Aorta (tissue), 5 donors: Measurements from ENCODE around the gene PTPRU. TPM values are rescaled to one million over a fixed set of nuclear protein-coding genes. Genes with fewer than 3 reads are reported as not detected.

Experiments
- ATAC-seq: fragments of 200-7000 bp; cut with Tn5 transposase; one replicate; pipeline ENCODE4 v1.9.1; 2022; ENCODE audit warnings: moderate library complexity; ENCODE audit not compliant: low FRiP score
- DNase-seq, 2 donors: peaks; one replicate each; pipeline ENCODE4 v3.0.0-alpha.2; 2020
- H3K27ac ChIP-seq, 2 donors: one replicate each; pipeline ENCODE4 v1.5.1; 2013; ENCODE audit warnings: low read length in 2 of 2, mild to moderate bottlenecking in 2 of 2, moderate library complexity in 2 of 2, control low read depth in 1 of 2, inconsistent platforms in 1 of 2, low read depth in 1 of 2
- H3K27me3 ChIP-seq, 2 donors: one replicate each; pipeline ENCODE4 v1.6.1; 2013; ENCODE audit warnings: control low read depth in 1 of 2, low read length in 1 of 2, mild to moderate bottlenecking in 1 of 2, moderate library complexity in 1 of 2; ENCODE audit not compliant: insufficient read depth in 2 of 2, control insufficient read depth in 1 of 2
- H3K36me3 ChIP-seq, 2 donors: one replicate each; pipeline ENCODE4 v1.6.1; 2013; ENCODE audit warnings: control low read depth in 1 of 2, low read length in 1 of 2, mild to moderate bottlenecking in 1 of 2; ENCODE audit not compliant: insufficient read depth in 2 of 2, control insufficient read depth in 1 of 2
- H3K4me1 ChIP-seq, 2 donors: one replicate each; pipeline ENCODE4 v1.6.1; 2013; ENCODE audit warnings: low read length in 2 of 2, control low read depth in 1 of 2, mild to moderate bottlenecking in 1 of 2, moderate library complexity in 1 of 2; ENCODE audit not compliant: insufficient read depth in 2 of 2, control insufficient read depth in 1 of 2
- H3K4me3 ChIP-seq, 2 donors: one replicate each; pipeline ENCODE4 v1.5.1; 2013; ENCODE audit warnings: low read length in 2 of 2, control low read depth in 1 of 2, mild to moderate bottlenecking in 1 of 2
- H3K9me3 ChIP-seq: one replicate; pipeline ENCODE4 v1.6.1; 2013; ENCODE audit warnings: mild to moderate bottlenecking, low read length; ENCODE audit not compliant: control insufficient read depth
- WGBS, 2 donors: extraction: QIAGEN DNeasy Blood & Tissue Kit; methylation state at CpG; one replicate each; pipeline ENCODE4 v1.1.7; 2013; 5-methylcytosine and 5-hydroxymethylcytosine counted together
- intact Hi-C, 2 donors: fragments of 100-400 bp; cut with DNase I; formaldehyde crosslinking; loops; one replicate each; pipeline versions ENCODE4 v1.14.2 to v1.15.0; 2022
- polyA plus RNA-seq, 2 donors: library from polyadenylated mRNA; stranded (reverse); fragments of 200-250 nt; gene quantifications; one replicate each; pipeline ENCODE4 v1.2.3, GENCODE V29; 2013
- total RNA-seq, 2 donors: library from RNA; stranded (reverse); fragmentation: NEBNext Ultra II Directional; extraction: Animal tissue kit (Norgen Biotek cat#: 25700); gene quantifications; one replicate each; pipeline ENCODE4 v1.2.1, GENCODE V29; 2021
- donor health status: healthy with polysubstance abuse.
- donor health status: Bipolar disorder and iron deficiency.
- donor health status: DM: no; HTN: no; CAD: no.
- donor health status: DM: no; HTN: no; CAD: no.
- donor health status: DM: yes; HTN: yes; CAD: no.

PTPRU gene
- total and polyA plus RNA-seq, 4 donors = 8.1 to 35.3 (median 13.2) TPM

DNA sequence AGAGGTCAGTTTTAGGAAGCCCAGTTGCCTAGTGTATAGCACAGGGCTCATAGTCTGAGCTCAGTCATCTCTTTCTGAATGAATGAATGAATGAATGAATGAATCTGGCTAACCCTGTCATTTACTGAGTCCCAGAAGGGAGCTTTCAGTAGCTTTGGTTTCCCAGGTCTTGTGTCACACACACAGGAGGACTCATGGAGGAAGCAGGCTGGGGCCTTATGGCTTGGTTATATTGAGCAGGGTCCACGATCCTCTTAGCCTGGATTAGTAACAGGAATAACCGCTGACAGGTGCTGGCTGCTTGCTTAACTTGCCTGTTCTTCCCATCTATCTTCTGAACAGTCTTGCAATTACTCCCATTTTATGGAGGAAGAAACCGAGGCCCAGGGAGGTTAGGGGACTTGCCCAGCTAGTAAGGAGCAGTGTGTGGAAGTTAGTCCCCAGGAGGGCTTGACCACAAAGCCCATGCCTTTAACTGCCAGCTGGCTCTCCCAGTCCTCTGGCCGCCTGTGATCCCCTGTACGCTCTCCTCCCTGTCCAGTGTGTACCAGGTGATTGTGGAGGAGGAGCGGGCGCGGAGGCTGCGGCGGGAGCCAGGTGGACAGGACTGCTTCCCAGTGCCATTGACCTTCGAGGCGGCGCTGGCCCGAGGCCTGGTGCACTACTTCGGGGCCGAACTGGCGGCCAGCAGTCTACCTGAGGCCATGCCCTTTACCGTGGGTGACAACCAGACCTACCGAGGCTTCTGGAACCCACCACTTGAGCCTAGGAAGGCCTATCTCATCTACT lies 46.0 kb downstream of the PTPRU start:
- DNase-seq (no peak), ATAC-seq (no peak)
- H3K9me3 ChIP-seq = no peaks in the 10 kb centered on the region
- intact Hi-C loops = no loop called here
- H3K4me3 ChIP-seq = no peak overlapping the region
- no peak overlapping the region for H3K27ac ChIP-seq
- H3K36me3 ChIP-seq = no peaks in the 10 kb centered on the region
- no peaks in the 10 kb centered on the region for H3K4me1 ChIP-seq
- WGBS, 2 donors = 93 to 94% methylated on average over 18 to 19 of the region's 19 CpGs
- no peaks in the 10 kb centered on the region for H3K27me3 ChIP-seq

GRCh38 chr1:29282924-29283803 lies 46.8 kb downstream of the PTPRU start:
- 56 to 57% methylated on average over 16 of the region's 16 CpGs for WGBS, 2 donors
- Histone ChIP-seq H3K4me1 (no peaks in the 10 kb centered on the region), H3K27me3 (no peaks in the 10 kb centered on the region), H3K9me3 (no peaks in the 10 kb centered on the region), H3K36me3 (no peaks in the 10 kb centered on the region), H3K4me3 (no peak overlapping the region), H3K27ac (no peak overlapping the region)
- ATAC-seq (peak; percentile 69), DNase-seq (peak in 1 of 2 donors; percentile 73)
- intact Hi-C loops = no loop called here

GRCh38 chr1:29283804-29284195 lies 47.5 kb downstream of the PTPRU start:
- whole genome bisulfite sequencing, 2 donors = 78 to 83% methylated on average over 10 of the region's 10 CpGs
- H3K9me3 ChIP-seq = no peaks in the 10 kb centered on the region
- ATAC-seq (no peak), DNase-seq (no peak)
- intact Hi-C loops = no loop called here
- H3K36me3 ChIP-seq = no peaks in the 10 kb centered on the region
- H3K4me1 ChIP-seq = no peaks in the 10 kb centered on the region
- no peak overlapping the region for H3K27ac ChIP-seq
- H3K27me3 ChIP-seq = no peaks in the 10 kb centered on the region
- no peak overlapping the region for H3K4me3 ChIP-seq

GRCh38 chr1:29284286-29284960 lies 48.1 kb downstream of the PTPRU start:
- intact Hi-C loops = no loop called here
- Histone ChIP-seq H3K4me1 (no peaks in the 10 kb centered on the region), H3K4me3 (no peak overlapping the region), H3K36me3 (no peaks in the 10 kb centered on the region), H3K27ac (no peak overlapping the region), H3K9me3 (no peaks in the 10 kb centered on the region), H3K27me3 (no peaks in the 10 kb centered on the region)
- no peak for ATAC-seq
- WGBS, 2 donors = 95 to 97% methylated on average over 8 of the region's 8 CpGs
- DNase-seq = no peak

- ATAC-seq = no peak
- no peak for DNase-seq
- H3K4me3 ChIP-seq = no peak overlapping the region
- no peak overlapping the region for H3K27ac ChIP-seq
- H3K4me1 ChIP-seq = no peaks in the 10 kb centered on the region
- intact Hi-C loops = no loop called here
- H3K9me3 ChIP-seq = no peaks in the 10 kb centered on the region
- H3K36me3 ChIP-seq = no peaks in the 10 kb centered on the region
- no peaks in the 10 kb centered on the region for H3K27me3 ChIP-seq
- 85 to 88% methylated on average over 5 of the region's 5 CpGs for WGBS, 2 donors
Observed at GRCh38 chr1:29284961-29285560, 48.7 kb downstream of the PTPRU start.

DNA sequence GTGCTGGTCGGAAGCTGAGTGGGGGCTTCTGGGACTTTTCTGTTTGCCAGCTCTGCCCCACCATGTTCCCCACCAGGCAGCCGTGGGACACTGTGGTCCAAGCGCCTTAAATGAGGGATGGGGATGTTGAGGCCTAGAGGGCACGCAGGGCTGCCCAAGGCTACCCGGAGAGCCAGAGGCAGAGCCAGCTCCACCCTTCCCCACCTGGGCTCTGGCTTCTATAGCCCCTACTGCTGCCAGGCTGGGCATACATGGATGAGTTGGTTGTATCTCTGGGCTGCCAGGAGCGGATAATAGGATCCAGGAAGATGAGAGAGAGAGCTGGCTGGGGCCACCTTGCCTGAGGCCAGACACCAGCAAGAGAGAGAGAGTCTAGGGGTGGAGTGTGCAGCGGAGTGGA lies 49.4 kb downstream of the PTPRU start:
- WGBS, 2 donors = 92 to 94% methylated on average over 7 of the region's 7 CpGs
- ATAC-seq (no peak), DNase-seq (no peak)
- Histone ChIP-seq H3K27ac (no peak overlapping the region), H3K9me3 (no peaks in the 10 kb centered on the region), H3K36me3 (no peaks in the 10 kb centered on the region), H3K27me3 (no peaks in the 10 kb centered on the region), H3K4me1 (no peaks in the 10 kb centered on the region), H3K4me3 (no peak overlapping the region)
- intact Hi-C loops = no loop called here

DNA sequence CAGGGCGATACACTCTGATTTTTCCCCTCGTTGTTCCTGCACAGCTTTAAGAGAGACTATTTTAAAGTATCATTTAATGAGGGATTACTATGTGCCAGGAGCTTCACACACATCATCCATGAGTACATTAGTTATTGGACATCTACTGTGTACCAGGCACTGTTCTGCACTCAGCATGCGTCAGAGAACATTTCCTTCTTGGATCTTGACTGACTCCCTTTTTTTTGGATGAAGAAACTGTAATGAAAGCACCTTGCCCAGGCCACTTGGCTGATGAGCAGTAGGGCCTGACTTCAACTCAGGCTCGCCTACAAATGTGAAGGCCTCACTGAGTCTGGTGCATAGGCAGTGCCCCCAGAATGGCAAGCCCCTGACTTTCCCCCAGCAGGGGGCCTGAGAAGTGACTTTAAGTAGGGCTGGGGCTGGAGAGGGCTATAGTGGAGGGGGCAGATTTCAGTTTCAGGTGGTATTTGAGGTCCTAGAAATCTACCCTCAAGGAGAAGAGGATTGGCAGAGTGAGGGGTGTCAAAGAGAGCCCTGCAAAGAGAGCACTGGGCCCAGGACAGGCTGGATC lies 50.0 kb downstream of the PTPRU start:
- 90 to 94% methylated on average over 4 of the region's 4 CpGs for WGBS, 2 donors
- H3K4me1 ChIP-seq = no peaks in the 10 kb centered on the region
- H3K27me3 ChIP-seq = no peaks in the 10 kb centered on the region
- H3K27ac ChIP-seq = no peak overlapping the region
- H3K4me3 ChIP-seq = no peak overlapping the region
- ATAC-seq (no peak), DNase-seq (no peak)
- H3K36me3 ChIP-seq = no peaks in the 10 kb centered on the region
- no peaks in the 10 kb centered on the region for H3K9me3 ChIP-seq
- intact Hi-C loops = no loop called here

GRCh38 chr1:29289493-29289892 lies 53.2 kb downstream of the PTPRU start:
- H3K9me3 ChIP-seq = no peaks in the 10 kb centered on the region
- DNase-seq (no peak), ATAC-seq (no peak)
- H3K27ac ChIP-seq = no peak overlapping the region
- WGBS, 2 donors = 92 to 93% methylated on average over 11 of the region's 11 CpGs
- no peaks in the 10 kb centered on the region for H3K4me1 ChIP-seq
- intact Hi-C loops = no loop called here
- H3K27me3 ChIP-seq = no peaks in the 10 kb centered on the region
- no peaks in the 10 kb centered on the region for H3K36me3 ChIP-seq
- H3K4me3 ChIP-seq = no peak overlapping the region
